Posterior vena cava (tissue), 2 donors: ENCODE measurements around the gene TNIK. TPM values are rescaled to one million over a fixed set of nuclear protein-coding genes. Genes with fewer than 3 reads are reported as not detected.
"Not testable (repeated sequence)": the region's sequence is repeated elsewhere in the genome, so short reads cannot be mapped to it uniquely, and the experiment has no call there.

Experiments used
- DNase-seq: peaks from one replicate; pipeline ENCODE4 v3.0.0-alpha.2; 2020; ENCODE audit warnings: low spot score
- intact Hi-C, 2 donors: fragments of 100-400 bp; cut with DNase I; formaldehyde crosslinking; loops; one replicate each; pipeline versions ENCODE4 v1.14.1 to v1.14.2; 2022 to 2023
- total RNA-seq, 2 donors: library from RNA; stranded (reverse); fragmentation: NEBNext Ultra II Directional; extraction: Animal tissue kit (Norgen Biotek cat#: 25700); gene quantifications; one replicate each; pipeline ENCODE4 v1.2.1, GENCODE V29; 2021
- donor health status: DM: yes; HTN: yes; CAD: no.
- donor health status: DM: yes; HTN: yes; CAD: no.

The TNIK gene
- total RNA-seq, 2 donors from 2014 or later = 16.5 to 20.3 TPM

- no peak for DNase-seq
- intact Hi-C loops = no loop called here
Observed at GRCh38 chr3:171453180-171453886, 6.9 kb downstream of the TNIK start.

GRCh38 chr3:171452328-171452727 lies 7.9 kb downstream of the TNIK start:
- no peak for DNase-seq
- intact Hi-C loops = no loop called here

GRCh38 chr3:171451915-171452314 lies 8.3 kb downstream of the TNIK start:
- intact Hi-C loops = no loop called here

GRCh38 chr3:171447579-171447891 lies 12.7 kb downstream of the TNIK start:
- intact Hi-C loops, DNase-seq: not testable (repeated sequence)

More at GRCh38 chr3:171451915-171452314, 8.3 kb downstream of the TNIK start:
- no peak for DNase-seq

- no peak for DNase-seq
- intact Hi-C loops = no loop called here
Observed at GRCh38 chr3:171446801-171447578, 13.2 kb downstream of the TNIK start.

GRCh38 chr3:171446301-171446700 lies 13.9 kb downstream of the TNIK start:
- intact Hi-C loops = no loop called here
- DNase-seq = no peak

GRCh38 chr3:171445620-171446204 lies 14.5 kb downstream of the TNIK start:
- intact Hi-C loops = no loop called here
- no peak for DNase-seq

GRCh38 chr3:171444001-171444690 lies 16.1 kb downstream of the TNIK start:
- intact Hi-C loops = no loop called here
- DNase-seq = no peak

GRCh38 chr3:171443211-171443957 lies 16.8 kb downstream of the TNIK start:
- intact Hi-C loops = no loop called here

GRCh38 chr3:171442184-171442583 lies 18.0 kb downstream of the TNIK start:
- intact Hi-C loops = no loop called here
- no peak for DNase-seq

More at GRCh38 chr3:171443211-171443957, 16.8 kb downstream of the TNIK start:
- no peak for DNase-seq

- intact Hi-C loops = no loop called here
- no peak for DNase-seq
Observed at GRCh38 chr3:171441381-171441780, 18.8 kb downstream of the TNIK start.

GRCh38 chr3:171439996-171440395 lies 20.2 kb downstream of the TNIK start:
- intact Hi-C loops = no loop called here

GRCh38 chr3:171437115-171437756 lies 23.0 kb downstream of the TNIK start:
- intact Hi-C loops = no loop called here

More at GRCh38 chr3:171439996-171440395, 20.2 kb downstream of the TNIK start:
- DNase-seq = no peak

GRCh38 chr3:171436380-171436779 lies 23.8 kb downstream of the TNIK start:
- no peak for DNase-seq
- intact Hi-C loops = no loop called here

More at GRCh38 chr3:171437115-171437756, 23.0 kb downstream of the TNIK start:
- DNase-seq = no peak

GRCh38 chr3:171435757-171436156 lies 24.4 kb downstream of the TNIK start:
- intact Hi-C loops = no loop called here
- no peak for DNase-seq

- intact Hi-C loops = no loop called here
- DNase-seq = no peak
Observed at GRCh38 chr3:171435143-171435542, 25.1 kb downstream of the TNIK start.

- DNase-seq = no peak
- intact Hi-C loops = no loop called here
Observed at GRCh38 chr3:171432548-171432947, 27.7 kb downstream of the TNIK start.

GRCh38 chr3:171431550-171431949 lies 28.7 kb downstream of the TNIK start:
- no peak for DNase-seq
- intact Hi-C loops = no loop called here

- intact Hi-C loops = no loop called here
Observed at GRCh38 chr3:171430530-171430929, 29.7 kb downstream of the TNIK start.

More at GRCh38 chr3:171430530-171430929, 29.7 kb downstream of the TNIK start:
- no peak for DNase-seq
